Right lung (tissue), 5 donors: Measurements from ENCODE around the gene DDHD1. TPM values are rescaled to one million over a fixed set of nuclear protein-coding genes. Genes with fewer than 3 reads are reported as not detected.
"Not testable (repeated sequence)": the region's sequence is repeated elsewhere in the genome, so short reads cannot be mapped to it uniquely, and the experiment has no call there.

Experiments
- DNase-seq, 2 donors: peaks; one replicate each; pipeline ENCODE4 v3.0.0-alpha.2; 2013
- polyA plus RNA-seq, 5 donors: library from polyadenylated mRNA; unstranded; fragments of 120-200 nt; gene quantifications; one replicate each; pipeline versions ENCODE4 v1.2.1 to v1.2.3, GENCODE V29; 2013; ENCODE audit warnings: inconsistent platforms in 1 of 5, low replicate concordance in 1 of 5; ENCODE audit not compliant: insufficient read length in 5 of 5, insufficient read depth in 1 of 5

Gene DDHD1
- polyA plus RNA-seq, 5 donors, result 15.5 to 27.4 (median 21.4) TPM

DNA sequence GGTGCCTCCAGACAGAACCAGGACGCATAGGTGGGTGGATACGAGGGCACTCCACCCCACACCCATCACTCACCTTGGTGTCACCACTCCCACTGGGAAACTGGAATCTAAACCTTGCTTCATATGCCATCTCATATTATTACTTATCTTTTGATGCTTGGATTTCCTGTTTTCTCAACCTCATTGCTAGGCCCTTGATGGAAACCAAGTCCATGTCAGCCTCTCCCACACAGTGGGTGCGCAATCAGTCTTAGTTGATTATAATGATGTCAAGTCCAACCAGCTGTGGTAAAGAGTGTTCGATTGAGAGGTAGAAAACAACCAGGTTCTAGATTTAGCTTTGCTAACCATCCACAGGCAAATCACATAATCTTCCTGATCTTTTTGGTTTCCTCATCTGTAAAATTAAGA lies 584 bp upstream of the DDHD1 start:
- DNase-seq, result no peak

DNA sequence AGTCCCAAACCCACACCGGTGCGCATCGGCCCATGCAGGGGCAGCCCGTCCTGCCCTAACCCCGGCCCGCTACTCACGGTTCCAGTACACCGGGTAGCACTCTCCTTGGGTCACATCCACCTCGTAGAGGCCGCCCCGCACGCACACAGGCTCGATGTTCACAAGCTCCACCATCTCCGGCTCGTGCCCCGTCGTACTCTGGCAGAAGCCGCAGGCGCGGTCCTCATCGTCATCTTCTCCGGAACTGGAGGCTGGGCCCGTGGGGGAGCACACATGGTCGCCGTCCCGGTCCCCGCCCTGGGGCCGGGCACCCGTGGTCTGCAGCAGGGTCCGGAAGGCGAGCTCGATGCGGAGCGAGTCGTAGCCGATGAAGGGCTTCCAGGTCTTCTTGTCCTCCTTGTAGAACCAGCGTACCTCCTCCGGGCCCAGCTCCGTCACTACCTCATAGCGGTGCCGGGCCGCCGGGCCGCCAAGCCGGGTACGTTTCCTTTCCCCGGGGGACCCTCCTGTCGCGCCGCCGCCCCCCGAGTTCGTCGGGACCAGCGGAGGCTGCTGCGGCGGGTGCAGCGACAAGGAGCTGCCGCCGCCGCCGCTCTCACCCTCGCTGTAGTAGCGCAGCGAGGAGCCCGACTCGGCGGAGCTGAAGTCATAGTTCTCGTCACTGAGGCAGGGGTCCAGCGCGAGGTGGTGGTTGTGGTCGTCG lies 788 bp downstream of the DDHD1 start:
- DNase-seq, result peak; percentile 41 to 64

DNA sequence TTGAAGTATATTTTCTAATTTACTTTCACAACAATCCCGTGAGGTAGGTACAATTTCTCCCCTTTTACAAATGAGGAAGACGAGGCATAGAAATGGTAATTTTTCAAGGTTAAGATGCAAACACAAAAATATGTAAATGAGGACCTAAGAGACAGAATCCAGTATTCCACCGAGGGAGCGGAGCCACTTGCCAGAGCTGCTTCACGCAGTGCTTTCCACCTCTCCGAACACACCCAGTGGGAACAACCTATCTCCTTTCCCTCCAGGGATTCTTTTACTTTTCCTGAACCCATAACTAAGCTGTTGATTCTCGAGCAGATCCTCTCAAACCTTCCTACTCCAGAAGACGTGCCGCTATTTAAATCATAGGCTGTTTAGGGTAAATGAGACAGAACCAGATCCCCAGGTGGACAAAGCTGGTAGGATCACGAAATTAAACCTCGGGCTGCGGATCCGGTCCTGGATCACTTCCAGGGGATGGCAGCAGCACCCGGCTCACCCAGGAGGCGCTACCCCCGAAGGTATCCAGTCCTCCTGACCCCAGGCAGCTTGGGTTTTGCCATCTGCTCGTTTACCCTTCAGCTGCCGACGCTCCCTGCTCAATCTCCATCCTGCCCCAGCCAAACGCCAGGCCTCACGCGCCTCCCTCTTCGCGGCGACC lies 1.5 kb downstream of the DDHD1 start:
- peak in 1 of 2 donors; percentile 33 for DNase-seq

DNA sequence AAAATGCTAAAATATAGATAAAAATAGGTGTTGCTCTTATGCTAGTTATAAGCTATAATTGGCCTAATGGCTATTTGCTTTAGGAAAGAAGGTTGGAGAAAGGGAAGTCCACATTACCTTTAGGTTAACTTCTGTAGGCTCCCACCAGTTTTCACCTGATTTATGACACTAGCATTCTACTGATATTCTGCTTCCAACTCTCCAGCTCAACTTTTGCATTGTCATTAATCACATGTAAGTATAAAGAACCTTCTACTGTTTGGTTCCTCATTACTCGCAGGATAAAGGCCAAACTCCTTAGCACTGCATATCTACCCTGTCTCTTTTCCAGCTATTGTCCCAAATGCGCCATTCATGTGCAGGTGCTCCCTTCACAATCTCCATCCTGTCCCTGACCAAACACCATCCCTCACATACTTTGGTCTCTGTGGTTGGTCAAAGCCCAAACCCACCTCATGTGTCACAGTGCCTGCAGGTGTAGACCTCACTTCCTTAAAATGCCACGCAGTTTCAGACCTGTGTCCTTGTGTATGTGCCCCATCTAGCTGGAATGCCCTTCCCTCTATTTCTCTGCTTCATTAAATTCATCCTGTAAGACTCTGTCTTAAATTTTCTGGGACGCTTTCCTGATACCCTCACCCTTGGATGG lies 3.3 kb downstream of the DDHD1 start:
- no peak for DNase-seq

DNA sequence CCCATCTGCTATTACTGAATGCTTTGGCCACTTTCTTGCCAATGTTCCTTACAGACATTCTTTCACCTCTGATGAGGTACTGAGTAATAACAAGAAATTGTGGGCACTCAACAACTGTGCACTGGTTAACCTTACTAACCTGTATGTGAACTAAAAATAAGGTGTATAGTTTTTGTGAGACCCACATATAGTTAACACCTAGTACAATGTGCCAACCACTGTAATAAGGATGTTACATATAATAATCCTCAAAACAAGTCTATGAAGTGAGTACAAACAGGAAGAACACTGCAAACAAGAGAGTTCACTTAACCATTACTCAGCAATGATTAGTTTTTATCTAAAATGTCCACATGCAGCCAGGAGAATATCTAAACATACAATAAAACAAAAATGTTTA lies 4.5 kb downstream of the DDHD1 start:
- DNase-seq, result no peak

DNA sequence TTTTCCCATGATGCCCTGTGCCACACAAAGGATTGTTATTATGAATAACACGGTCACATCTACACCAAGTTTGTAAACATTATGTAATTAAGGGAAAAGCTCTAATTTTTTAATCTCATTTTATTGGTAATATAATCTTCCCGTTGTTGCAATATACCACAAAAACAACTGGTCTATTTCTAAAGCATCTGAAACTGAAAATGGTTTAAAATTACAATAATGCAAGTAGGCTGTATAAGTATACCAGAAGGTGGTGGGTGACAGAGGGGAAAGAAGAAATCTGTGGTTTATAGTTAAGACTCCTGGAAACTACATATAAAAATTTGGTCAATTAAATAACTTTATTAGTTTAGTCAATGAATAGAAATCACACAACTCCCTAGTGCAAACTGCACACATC lies 5.2 kb downstream of the DDHD1 start:
- no peak for DNase-seq

DNA sequence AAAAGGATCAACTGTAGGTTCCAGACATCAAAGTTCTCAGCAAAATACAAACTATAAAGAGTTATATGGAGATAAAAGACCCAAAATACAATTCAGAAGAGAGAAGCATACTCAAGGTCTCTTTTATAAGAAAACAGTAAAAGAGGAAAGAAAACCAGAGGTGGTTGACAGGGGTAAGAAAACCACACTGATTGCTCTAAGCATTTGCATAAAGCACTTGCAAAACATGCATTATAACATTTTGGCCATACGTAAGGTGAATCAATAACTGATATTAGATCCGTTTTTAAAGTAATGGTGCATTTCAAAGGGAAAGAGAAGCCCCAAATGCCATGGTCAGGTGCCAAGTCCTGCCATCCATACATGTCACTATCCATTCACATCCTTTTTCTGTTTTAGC lies 5.9 kb downstream of the DDHD1 start:
- DNase-seq, result no peak

DNA sequence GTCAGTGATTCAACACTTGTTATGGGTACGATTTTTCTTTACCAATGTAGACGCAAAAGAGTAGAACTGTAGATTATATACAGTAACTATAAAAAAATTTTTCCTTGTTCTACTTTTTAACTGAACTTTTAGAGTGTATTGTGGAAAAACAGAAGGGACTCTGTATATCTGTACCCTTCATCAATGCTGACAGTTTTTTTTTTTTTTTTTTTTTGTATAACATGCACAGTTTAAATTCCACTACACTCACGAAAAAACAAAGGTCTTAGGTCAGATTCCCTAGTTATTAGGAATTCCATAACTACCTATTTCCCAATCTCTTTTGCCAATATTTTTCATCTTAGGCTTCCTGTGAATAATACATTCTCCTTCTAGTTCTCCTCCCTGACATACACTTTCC lies 6.4 kb downstream of the DDHD1 start:
- DNase-seq, result no peak

DNA sequence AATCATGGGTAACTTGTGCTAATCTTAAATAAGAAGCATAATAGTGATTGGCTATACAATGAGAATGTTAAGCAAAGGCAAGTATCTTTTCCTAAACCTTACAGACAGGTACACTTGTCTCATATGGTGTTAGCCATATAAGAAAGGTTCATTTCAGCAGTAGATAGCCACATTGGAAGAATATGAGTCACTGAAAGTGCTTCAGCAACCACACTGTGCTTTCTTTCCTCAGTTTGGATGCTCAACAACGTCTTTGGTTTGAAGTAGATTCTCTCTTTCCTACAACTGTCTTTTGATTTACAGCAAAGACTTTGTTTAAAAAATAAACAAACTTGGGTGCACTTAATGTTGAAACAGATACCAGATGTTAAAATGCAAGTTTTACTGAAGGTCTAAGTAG lies 8.9 kb downstream of the DDHD1 start:
- no peak for DNase-seq

DNA sequence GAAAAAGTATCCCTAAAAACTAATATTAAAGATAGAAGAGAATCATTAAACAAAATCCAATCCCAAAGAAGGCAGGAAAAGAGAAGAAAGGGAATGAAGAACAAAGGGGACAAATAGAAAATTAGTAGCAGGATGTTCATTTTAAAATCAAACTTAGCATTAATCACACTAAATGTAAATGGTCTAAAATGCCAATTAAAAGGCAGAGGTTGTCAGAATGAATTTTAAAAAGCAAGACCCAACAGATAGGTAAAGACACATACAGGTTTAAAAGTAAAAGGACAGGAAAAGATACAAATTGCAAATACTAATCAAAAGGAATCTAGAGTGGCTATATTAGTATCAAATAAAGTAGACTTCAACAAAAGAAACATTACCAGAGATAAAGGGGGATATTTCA lies 12.5 kb downstream of the DDHD1 start:
- DNase-seq, result no peak

DNA sequence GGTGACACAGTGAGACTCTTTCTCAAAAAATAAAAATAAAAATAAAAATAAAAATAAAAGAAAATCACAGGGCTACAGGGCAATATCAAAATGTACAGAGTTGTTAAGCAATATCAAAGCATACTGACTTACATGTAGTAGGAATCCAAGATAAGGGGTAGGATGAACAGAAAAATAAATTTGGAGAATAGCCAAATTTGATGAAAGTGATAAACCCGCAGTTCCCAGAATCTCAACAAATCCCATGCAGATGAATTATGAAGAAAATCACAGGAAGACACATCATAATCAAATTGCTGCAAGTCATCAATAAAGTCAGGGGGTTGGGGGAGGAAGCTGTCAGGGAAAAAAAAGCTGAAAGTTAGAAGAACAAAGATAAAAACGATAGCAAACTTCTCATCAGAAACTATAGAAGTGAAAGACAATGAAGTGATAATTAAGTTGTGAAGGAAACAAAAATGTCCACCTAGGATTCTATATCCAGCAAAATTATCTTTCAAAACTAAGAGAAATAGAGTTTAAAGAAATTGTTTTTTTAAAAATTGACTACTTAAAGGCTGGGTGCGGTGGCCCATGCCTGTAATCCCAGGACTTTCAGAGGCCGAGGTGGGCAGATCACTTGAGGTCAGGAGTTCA lies 15.4 kb downstream of the DDHD1 start:
- no peak for DNase-seq

DNA sequence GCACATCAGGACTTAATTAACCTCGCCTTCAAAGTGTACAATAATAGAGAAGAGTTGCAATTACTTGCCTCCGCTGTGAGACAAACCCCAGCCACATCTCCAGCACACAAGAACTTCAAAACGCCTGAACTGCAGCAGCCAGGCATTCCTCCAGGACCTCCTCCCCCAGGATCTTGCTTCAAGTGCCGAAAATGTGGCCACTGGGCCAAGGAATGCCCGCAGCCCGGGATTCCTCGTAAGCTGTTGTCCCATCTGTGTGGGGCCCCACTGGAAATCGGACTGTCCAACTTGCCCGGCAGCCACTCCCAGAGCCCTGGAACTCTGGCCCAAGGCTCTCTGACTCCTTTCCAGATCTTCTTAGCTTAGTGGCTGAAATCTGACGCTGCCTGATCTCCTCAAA lies 22.6 kb downstream of the DDHD1 start:
- not testable (repeated sequence) for DNase-seq

DNA sequence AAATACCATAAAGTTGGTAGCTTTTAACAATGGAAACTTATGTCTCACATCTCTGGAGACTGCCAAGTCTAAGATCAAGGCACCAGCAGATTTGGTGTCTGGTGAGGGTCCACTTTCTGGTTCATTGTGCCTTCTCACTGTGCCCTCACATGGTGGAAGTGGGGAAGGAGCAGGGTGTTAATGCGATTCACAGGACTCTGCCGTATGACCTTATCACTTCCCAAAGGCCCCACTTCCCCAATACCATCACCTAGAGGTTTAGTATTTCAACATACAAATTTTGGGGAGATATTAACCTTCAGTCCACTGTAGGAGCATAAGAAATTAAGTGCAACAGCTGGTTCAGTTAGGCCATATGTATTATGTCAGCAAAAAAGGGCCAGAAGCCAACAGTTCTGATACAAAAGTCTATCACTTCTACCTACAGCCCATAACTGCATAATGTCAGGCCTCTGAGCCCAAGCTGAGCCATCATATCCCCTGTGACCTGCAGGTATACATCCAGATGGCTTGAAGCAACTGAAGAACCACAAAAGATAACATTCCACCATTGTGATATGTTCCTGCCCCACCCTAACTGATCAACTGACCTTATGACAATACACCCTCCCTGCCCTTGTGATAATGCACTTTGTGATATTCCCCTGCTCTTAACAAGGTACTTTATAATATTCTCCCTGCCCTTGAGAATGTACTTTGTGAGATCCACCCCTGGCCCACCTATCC lies 24.7 kb downstream of the DDHD1 start:
- no peak for DNase-seq

DNA sequence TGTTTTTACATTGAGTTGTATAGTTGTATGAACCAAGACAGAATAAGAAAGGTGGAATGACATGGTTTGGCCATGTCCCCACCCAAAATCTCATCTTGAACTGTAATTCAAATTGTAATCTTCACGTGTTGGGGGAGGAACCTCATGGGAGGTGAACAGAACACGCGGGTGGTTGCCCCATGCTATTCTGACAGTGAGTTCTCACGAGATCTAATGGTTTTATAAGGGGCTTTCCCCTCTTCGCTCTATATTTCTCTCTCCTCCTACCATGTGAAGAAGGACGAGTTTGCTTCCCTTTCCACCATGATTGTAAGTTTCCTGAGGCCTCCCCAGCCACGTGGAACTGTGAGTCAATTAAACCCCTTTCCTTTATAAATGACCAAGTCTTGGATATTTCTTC lies 25.3 kb downstream of the DDHD1 start:
- DNase-seq, result no peak

DNA sequence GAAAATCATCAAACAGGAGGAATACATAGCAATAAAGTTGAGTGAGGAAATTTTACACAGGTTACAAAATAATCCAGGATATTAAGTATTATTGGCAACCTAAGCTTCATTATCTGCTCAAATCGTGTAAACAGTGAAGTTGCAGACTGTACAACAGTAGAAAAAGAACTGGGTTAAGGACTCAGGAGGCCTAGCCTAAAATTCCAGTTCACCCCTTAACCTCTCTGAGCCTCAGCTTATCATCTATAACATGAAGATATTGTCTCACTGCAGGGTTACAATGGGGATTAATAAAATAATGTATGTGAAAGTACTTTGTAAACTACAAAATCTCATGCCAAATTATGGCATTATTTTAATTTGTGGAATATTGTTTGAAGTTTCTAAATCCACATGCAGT lies 26.0 kb downstream of the DDHD1 start:
- DNase-seq, result no peak

DNA sequence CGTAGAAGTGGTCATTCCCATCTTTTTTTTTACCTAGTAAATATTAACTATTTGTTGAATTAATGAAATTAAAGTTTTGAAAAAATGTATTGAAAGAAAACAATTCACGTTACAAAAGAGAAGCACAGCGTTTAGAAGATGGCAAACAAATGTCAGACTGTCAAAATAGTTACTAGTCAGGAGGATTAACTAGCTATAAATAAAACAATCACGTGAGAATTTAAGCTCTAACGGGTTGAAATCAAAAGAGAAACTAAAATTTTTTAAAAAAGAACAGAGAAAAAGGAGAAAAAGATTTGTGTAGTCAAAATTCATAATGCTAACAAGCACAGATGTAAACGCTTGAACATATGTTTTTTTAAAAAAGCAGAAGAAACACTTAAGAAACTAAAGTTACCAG lies 26.4 kb downstream of the DDHD1 start:
- no peak for DNase-seq

DNA sequence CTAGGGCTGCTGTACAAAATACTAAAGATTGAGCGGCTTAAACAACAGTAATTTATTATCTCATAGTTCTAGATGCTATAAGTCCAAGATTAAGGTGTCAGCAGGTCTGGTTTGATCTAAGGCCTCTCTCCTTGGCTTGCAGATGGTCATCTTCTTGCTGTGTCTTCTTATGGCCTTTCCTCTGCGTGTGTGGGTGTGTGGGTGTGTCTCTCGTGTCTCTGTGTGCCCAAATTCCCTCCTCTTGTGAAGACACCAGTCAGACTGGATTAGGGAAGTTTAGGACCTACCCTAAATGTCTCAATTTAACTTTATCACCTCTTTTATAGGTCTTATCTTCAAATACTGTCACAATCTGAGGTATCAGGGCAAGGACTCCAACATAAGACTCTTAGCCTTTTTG lies 28.3 kb downstream of the DDHD1 start:
- no peak for DNase-seq

DNA sequence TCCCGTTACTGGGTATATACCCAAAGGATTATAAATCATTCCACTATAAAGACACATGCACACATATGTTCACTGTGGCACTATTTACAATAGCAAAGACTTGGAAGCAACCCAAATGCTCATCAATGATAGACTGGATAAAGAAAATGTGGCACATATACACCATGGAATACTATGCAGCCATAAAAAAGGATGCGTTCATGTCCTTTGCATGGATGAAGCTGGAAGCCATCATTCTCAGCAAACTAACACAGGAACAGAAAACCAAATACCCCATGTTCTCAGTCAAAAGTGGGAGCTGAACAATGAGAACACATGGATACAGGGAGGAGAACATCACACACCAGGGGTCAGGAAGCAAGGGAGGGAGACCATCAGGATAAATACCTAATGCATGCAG lies 31.7 kb downstream of the DDHD1 start:
- not testable (repeated sequence) for DNase-seq

DNA sequence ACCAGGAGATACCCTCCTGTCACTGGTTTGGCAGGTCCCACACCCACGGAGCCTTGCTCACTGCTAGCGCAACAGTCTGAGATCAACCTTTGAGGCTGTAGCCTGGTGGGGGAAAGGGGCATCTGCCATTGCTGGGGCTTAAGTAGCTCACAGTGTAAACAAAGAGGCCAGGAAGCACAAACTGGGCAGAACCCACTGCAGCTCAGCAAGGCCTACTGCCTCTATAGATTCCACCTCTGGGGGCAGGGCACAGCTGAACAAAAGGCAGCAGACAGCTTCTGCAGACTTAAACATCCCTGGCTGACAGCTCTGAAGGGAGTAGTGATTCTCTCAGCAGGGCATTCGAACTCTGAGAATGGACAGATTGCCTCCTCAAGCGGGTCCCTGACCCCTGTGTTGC lies 35.6 kb downstream of the DDHD1 start:
- DNase-seq, result not testable (repeated sequence)

DNA sequence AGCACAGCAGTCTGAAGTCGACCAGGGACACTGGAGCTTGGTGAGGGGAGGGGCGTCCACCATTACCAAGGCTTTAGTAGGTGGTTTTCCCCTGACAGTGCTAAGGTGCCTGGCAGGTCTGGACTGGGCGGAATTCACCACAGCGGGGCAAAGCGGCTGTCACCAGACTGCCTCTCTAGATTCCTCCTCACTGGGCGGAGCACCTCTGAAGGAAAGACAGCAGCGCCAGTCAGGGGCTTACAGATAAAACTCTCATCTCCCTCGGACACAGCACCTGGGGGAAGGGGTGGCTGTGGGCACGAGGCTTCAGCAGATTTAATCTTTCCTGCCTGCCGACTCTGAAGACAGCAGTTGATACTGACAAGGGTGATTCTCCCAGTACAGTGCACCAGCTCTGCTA lies 39.1 kb downstream of the DDHD1 start:
- no peak for DNase-seq

DNA sequence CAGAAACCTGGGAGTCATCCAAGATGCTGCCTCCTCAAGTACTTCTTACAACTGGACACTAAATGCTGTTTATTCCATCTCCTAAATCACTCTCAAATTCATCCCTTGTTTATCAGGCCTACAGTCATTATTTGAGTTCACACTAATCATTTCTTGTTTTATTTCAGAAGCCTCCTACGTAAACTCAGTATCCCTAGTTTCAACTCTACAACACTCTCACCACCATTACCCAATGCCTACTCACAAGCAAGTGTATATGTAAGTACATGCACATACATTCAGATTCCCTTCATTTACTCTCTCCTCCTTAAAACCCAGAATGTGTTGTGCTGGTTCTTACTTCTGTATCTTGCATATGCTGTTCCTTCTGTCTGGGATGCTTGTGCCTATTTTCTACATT lies 43.0 kb downstream of the DDHD1 start:
- no peak for DNase-seq
